Gastroesophageal sphincter (tissue), 4 donors: Measurements from ENCODE around the gene DOCK2. TPM values are rescaled to one million over a fixed set of nuclear protein-coding genes. Genes with fewer than 3 reads are reported as not detected.

Experiments used
- ATAC-seq: fragments of 150-250 bp; one replicate; pipeline ENCODE4 v1.9.1; 2016; ENCODE audit warnings: mild to moderate bottlenecking, moderate library complexity
- H3K27ac ChIP-seq, 4 donors: fragments of 200-600 bp; sonication (generic) in 3 of 4; 1 replicate in 3 of 4; 2 replicates in 1 of 4; pipeline ENCODE4 v1.5.1; 2016 to 2019
- H3K27me3 ChIP-seq: fragments of 200-600 bp; sonication (generic); one replicate; pipeline ENCODE4 v1.5.1; 2019
- H3K36me3 ChIP-seq, 2 donors: fragments of 200-600 bp; sonication (generic); one replicate each; pipeline ENCODE4 v1.5.1; 2019; ENCODE audit warnings: control low read depth in 1 of 2
- H3K4me1 ChIP-seq, 3 donors: fragments of 200-600 bp; sonication (generic); 1 replicate in 2 of 3; 2 replicates in 1 of 3; pipeline ENCODE4 v1.5.1; 2016 to 2019; ENCODE audit warnings: control low read depth in 2 of 3
- H3K4me3 ChIP-seq, 2 donors: fragments of 200-600 bp; sonication (generic); one replicate each; pipeline ENCODE4 v1.5.1; 2019; ENCODE audit warnings: mild to moderate bottlenecking in 1 of 2, moderate library complexity in 1 of 2
- H3K9me3 ChIP-seq, 3 donors: fragments of 200-600 bp; sonication (generic); one replicate each; pipeline ENCODE4 v1.5.1; 2017 to 2019; ENCODE audit warnings: control low read depth in 2 of 3
- EP300 ChIP-seq: sonication (generic); formaldehyde crosslinking; IDR thresholded peaks from one replicate; pipeline ENCODE4 v1.6.1; 2017; ENCODE audit warnings: antibody characterized with exemption, mild to moderate bottlenecking
- POLR2A ChIP-seq, 2 donors: fragments of 450-650 bp; IDR thresholded peaks; one replicate each; pipeline ENCODE4 v1.6.1; 2017; ENCODE audit warnings: antibody characterized with exemption in 2 of 2, mild to moderate bottlenecking in 2 of 2, moderate library complexity in 1 of 2
- POLR2AphosphoS5 ChIP-seq: sonication (generic); formaldehyde crosslinking; IDR thresholded peaks from one replicate; pipeline ENCODE4 v1.6.1; 2017; ENCODE audit warnings: antibody characterized with exemption
- WGBS, 2 donors: methylation state at CpG; one replicate each; pipeline ENCODE4 v1.1.5; 2018; ENCODE audit warnings: low coverage in 1 of 2; 5-methylcytosine and 5-hydroxymethylcytosine counted together
- total RNA-seq, 4 donors: library from RNA; depleted of rRNA; stranded (reverse); fragments of >200 nt; gene quantifications; one replicate each; pipeline ENCODE4 v1.1.0, GENCODE V29; 2016
- TF ChIP-seq, protein P1 (sequence below), 4 experiments: fragments of 200-600 bp in 2 of 4; fragments of 450-650 bp in 2 of 4; sonication (generic) in 1 of 4; IDR thresholded peaks; one replicate each; pipeline ENCODE4 v1.5.1; 2017 to 2019; ENCODE audit warnings: antibody characterized with exemption in 4 of 4, mild to moderate bottlenecking in 2 of 4, moderate library complexity in 2 of 4

The DOCK2 gene
- total RNA-seq, 4 donors from 2014 or later = 9.3 to 20.6 (median 11.8) TPM

GRCh38 chr5:169768416-169768815 is 131.3 kb downstream of the DOCK2 start:
- no peak overlapping the region for H3K27ac ChIP-seq
- H3K9me3 ChIP-seq = no peaks in the 10 kb centered on the region
- no peaks in the 10 kb centered on the region for H3K4me1 ChIP-seq
- TF ChIP-seq, protein P1, sequence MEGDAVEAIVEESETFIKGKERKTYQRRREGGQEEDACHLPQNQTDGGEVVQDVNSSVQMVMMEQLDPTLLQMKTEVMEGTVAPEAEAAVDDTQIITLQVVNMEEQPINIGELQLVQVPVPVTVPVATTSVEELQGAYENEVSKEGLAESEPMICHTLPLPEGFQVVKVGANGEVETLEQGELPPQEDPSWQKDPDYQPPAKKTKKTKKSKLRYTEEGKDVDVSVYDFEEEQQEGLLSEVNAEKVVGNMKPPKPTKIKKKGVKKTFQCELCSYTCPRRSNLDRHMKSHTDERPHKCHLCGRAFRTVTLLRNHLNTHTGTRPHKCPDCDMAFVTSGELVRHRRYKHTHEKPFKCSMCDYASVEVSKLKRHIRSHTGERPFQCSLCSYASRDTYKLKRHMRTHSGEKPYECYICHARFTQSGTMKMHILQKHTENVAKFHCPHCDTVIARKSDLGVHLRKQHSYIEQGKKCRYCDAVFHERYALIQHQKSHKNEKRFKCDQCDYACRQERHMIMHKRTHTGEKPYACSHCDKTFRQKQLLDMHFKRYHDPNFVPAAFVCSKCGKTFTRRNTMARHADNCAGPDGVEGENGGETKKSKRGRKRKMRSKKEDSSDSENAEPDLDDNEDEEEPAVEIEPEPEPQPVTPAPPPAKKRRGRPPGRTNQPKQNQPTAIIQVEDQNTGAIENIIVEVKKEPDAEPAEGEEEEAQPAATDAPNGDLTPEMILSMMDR (IDR thresholded peaks at IDR 0.05) = no peak
- TF ChIP-seq POLR2A (IDR thresholded peaks at IDR 0.05) (no peak), POLR2AphosphoS5 (no peak), EP300 (no peak)
- no peak for ATAC-seq
- no CpG with 5 or more reads among the region's 1 CpG for WGBS, 2 donors
- no peak overlapping the region for H3K4me3 ChIP-seq
- no peaks in the 10 kb centered on the region for H3K36me3 ChIP-seq
- H3K27me3 ChIP-seq = peaks cover 5% of the 10 kb centered on the region

GRCh38 chr5:169770109-169770508 is 133.0 kb downstream of the DOCK2 start:
- no peak for TF ChIP-seq EP300
- no peak for TF ChIP-seq POLR2A (IDR thresholded peaks at IDR 0.05)
- no peak for TF ChIP-seq POLR2AphosphoS5
- TF ChIP-seq, protein P1 (IDR thresholded peaks at IDR 0.05) = no peak
- WGBS, 2 donors = 44 to 78% methylated on average over 1 of the region's 1 CpG
- Histone ChIP-seq H3K4me3 (no peak overlapping the region), H3K27me3 (peaks cover 5% of the 10 kb centered on the region), H3K4me1 (no peaks in the 10 kb centered on the region), H3K36me3 (no peaks in the 10 kb centered on the region), H3K27ac (no peak overlapping the region), H3K9me3 (no peaks in the 10 kb centered on the region)
- no peak for ATAC-seq

- no peak overlapping the region for H3K4me3 ChIP-seq
- H3K27me3 ChIP-seq = no peaks in the 10 kb centered on the region
- no peak for ATAC-seq
- TF ChIP-seq EP300 = no peak
- TF ChIP-seq POLR2AphosphoS5 = no peak
- TF ChIP-seq, protein P1 (IDR thresholded peaks at IDR 0.05) = no peak
- no peak for TF ChIP-seq POLR2A (IDR thresholded peaks at IDR 0.05)
- H3K27ac ChIP-seq = no peak overlapping the region
- H3K4me1 ChIP-seq = no peaks in the 10 kb centered on the region
- 74 to 75% methylated on average over 2 of the region's 2 CpGs for WGBS, 2 donors
- no peaks in the 10 kb centered on the region for H3K9me3 ChIP-seq
- H3K36me3 ChIP-seq = no peaks in the 10 kb centered on the region
Observed at GRCh38 chr5:169772256-169772655, 135.2 kb downstream of the DOCK2 start.

DNA sequence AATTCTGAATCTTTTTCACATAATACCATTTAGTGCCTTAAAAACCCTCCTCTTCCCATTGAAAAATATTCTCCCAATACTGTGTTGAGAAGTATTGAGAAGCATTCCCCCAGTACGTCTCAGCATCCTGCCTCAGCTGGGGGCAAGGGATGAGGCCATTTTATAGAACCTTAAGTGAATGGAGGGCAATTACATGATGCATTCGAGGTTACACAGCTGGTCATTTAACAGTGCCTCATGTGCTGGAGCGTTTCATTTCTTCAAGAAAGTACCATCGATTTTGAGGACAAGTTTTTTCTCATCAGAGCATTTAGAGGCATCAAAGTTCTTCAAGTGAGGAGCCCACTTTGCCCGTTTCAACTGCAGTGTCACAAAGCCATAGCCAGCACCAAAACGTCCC is 135.6 kb downstream of the DOCK2 start:
- WGBS, 2 donors = 64% methylated on average over 5 of the region's 6 CpGs; no CpG with 5 or more reads in 1 of the 2 donors
- H3K27me3 ChIP-seq = no peaks in the 10 kb centered on the region
- no peaks in the 10 kb centered on the region for H3K4me1 ChIP-seq
- H3K27ac ChIP-seq = no peak overlapping the region
- no peaks in the 10 kb centered on the region for H3K36me3 ChIP-seq
- H3K9me3 ChIP-seq = no peaks in the 10 kb centered on the region
- TF ChIP-seq, protein P1 (IDR thresholded peaks at IDR 0.05) = no peak
- TF ChIP-seq POLR2AphosphoS5 = no peak
- no peak for TF ChIP-seq POLR2A (IDR thresholded peaks at IDR 0.05)
- no peak for TF ChIP-seq EP300
- no peak overlapping the region for H3K4me3 ChIP-seq
- no peak for ATAC-seq

DNA sequence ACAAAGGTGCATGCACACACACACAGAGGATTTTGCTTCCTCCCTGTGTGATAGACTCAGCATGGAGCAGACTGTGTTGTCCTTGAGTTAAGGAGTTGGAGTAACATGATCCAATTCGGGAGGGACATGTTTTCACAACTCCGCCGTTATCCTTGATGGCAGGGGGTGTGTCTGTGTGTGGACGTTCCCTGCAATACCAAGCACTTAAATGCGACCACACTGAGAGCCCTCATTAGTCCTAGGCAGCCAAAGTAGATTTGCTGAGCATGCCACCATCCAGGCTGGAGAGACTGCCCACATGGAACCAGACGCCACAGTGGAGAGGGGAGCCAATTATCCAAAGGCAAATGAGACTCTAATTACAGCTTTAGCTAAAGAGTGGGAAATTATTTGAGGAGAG is 140.1 kb downstream of the DOCK2 start:
- no peak for ATAC-seq
- WGBS, 2 donors = 40% methylated on average over 4 of the region's 6 CpGs; no CpG with 5 or more reads in 1 of the 2 donors
- Histone ChIP-seq H3K27ac (no peak overlapping the region), H3K4me1 (no peaks in the 10 kb centered on the region), H3K36me3 (no peaks in the 10 kb centered on the region), H3K4me3 (no peak overlapping the region), H3K9me3 (no peaks in the 10 kb centered on the region), H3K27me3 (peaks cover 7% of the 10 kb centered on the region)
- TF ChIP-seq POLR2AphosphoS5 = no peak
- no peak for TF ChIP-seq POLR2A (IDR thresholded peaks at IDR 0.05)
- TF ChIP-seq, protein P1 (IDR thresholded peaks at IDR 0.05) = no peak
- TF ChIP-seq EP300 = no peak
